ENCODE results near the gene CENPQ.

Gene CENPQ

GRCh38 chr6:49504666-49505065 is 41.5 kb downstream of the CENPQ start:
- DNase-seq (ENCODE audit: low read depth in 1 of 2, low spot score in 1 of 2), result no peak

GRCh38 chr6:49506569-49507111 is 43.5 kb downstream of the CENPQ start:
- DNase-seq (ENCODE audit: low read depth in 1 of 2, low spot score in 1 of 2), result no peak

DNA sequence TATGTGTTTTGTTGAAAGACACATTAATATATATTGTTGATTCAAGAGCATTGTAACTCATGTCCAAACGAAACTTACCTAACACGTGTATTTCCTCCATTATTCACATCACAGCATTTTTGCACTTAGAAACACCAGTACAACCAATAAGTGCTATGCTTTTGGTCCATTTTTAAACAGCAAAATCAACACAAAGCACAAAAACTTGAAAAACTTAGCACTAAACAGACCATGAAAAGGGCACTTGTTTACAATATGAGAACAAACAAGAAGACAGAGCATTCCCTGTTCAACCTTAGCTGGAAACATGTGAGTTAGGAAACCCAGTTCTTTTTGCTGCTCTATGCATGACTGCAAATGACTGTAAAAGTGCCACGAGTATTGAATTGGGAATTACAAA is 46.2 kb downstream of the CENPQ start:
- no peak for DNase-seq (ENCODE audit: low read depth in 1 of 2, low spot score in 1 of 2)

- DNase-seq (ENCODE audit: low read depth in 1 of 2, low spot score in 1 of 2), result no peak
Observed at GRCh38 chr6:49513153-49513989, 50.2 kb downstream of the CENPQ start.

GRCh38 chr6:49514571-49515484 is 51.7 kb downstream of the CENPQ start:
- DNase-seq (ENCODE audit: low read depth in 1 of 2, low spot score in 1 of 2), result no peak

GRCh38 chr6:49515485-49516146 is 52.4 kb downstream of the CENPQ start:
- no peak for DNase-seq (ENCODE audit: low read depth in 1 of 2, low spot score in 1 of 2)

DNA sequence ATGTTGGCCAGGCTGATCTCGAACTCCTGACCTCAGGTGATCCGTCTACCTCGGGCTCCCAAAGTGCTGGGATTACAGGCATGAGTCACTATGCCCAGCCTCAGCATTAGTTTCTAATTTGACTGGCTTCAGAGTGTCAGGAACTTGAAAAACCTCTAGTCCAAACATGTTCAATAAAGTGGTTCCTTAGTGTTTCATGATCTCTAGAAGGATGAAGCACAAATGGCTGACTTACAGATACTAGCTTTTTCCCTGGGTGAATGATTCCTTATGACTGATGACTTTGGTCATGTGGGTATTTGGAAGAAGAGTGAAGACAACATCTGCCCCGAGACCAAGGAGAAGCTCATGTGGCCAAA is 53.0 kb downstream of the CENPQ start:
- DNase-seq (ENCODE audit: low read depth in 1 of 2, low spot score in 1 of 2), result no peak

DNA sequence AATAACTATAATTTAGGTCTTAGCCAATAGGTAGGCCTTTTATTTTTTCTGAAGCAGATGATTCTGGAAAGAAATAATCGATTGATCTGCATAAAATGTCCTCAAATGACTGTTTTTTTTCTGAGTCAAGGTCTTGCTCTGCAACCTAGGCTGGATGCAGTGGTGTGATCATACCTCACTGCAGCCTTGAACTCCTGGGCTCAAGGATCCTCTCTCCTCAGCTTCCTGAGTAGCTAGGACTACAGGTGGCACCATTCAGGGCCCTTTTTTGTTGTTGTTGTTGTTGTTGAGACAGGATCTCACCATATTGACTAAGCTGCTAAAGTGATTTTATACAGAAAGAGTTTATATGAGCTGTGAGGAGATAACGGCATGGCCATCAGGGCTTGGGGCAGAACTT is 54.7 kb downstream of the CENPQ start:
- no peak for DNase-seq (ENCODE audit: low read depth in 1 of 2, low spot score in 1 of 2)

GRCh38 chr6:49519660-49520059 is 56.5 kb downstream of the CENPQ start:
- DNase-seq (ENCODE audit: low read depth in 1 of 2, low spot score in 1 of 2), result no peak

- no peak for DNase-seq (ENCODE audit: low read depth in 1 of 2, low spot score in 1 of 2)
Observed at GRCh38 chr6:49522710-49523593, 59.8 kb downstream of the CENPQ start.

DNA sequence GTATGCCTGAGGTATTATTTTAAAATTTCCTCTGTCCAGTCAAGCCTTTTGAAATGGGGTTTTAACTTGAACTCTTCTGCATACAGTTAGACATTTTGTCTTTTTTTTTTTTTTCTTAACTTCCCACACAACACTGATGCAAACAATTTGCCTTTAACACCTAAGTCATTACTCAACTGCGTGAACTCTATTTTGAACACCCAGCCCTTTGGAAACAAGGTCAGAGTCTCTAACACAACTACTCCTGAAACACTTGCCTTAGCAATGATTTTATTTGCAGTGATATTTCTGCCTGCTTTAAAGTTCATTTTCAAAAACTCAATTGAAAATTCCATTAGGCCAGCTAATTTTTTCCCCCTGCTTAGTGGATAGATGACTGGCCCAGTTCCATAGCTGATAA is 60.7 kb downstream of the CENPQ start:
- no peak for DNase-seq (ENCODE audit: low read depth in 1 of 2, low spot score in 1 of 2)

- DNase-seq (ENCODE audit: low read depth in 1 of 2, low spot score in 1 of 2), result no peak
Observed at GRCh38 chr6:49524541-49524940, 61.4 kb downstream of the CENPQ start.

- DNase-seq (ENCODE audit: low read depth in 1 of 2, low spot score in 1 of 2), result no peak
Observed at GRCh38 chr6:49526598-49526997, 63.4 kb downstream of the CENPQ start.

DNA sequence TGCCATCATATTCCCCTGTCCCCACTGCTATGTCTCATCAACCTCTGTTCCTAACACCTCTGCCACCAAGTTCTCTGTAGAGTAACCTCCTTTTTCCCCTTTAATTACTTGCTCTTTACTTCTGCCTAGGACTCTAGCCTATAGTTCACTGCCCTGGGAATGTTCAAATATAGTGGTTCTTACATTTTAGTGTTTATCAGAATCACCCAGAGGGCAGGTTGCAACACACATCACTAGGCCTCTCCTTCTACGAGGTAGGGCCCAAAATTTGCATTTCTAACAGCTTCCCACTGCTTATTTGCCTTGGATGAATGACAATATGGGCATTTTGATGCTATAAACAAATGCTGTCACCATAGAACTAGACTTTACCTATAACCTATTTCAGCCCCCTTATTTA is 64.2 kb downstream of the CENPQ start:
- DNase-seq (ENCODE audit: low read depth in 1 of 2, low spot score in 1 of 2), result no peak

- DNase-seq (ENCODE audit: low read depth in 1 of 2, low spot score in 1 of 2), result no peak
Observed at GRCh38 chr6:49528571-49528970, 65.4 kb downstream of the CENPQ start.

DNA sequence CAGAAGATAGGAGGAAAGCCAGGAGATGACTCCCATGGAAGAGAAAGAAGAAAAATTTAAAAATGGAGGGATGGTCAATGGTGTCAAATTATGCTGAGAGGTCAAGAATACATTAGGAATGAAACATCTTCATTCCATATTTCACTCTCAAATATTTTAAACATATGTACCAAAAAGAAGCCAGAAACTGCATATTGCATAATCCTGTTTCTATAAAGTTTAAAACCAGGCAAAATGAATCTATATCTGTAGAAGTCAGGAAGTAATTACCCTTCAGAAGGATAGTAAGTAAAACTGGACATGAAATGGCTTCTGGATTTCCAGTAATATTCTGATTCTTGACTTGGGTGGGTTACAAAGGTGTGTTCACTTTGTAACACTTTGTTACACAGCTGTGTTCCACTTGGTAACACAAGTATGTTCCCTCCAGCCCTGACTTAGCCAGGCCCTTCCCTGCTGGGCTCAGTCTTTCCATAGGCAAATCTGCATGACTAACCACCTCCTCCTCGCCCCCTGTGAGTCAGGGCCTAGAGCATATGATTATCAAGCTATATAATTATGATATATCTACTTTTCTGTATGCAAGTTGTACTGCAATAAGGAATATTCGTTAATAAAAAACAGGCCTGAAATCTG is 67.1 kb downstream of the CENPQ start:
- no peak for DNase-seq (ENCODE audit: low read depth in 1 of 2, low spot score in 1 of 2)

- DNase-seq (ENCODE audit: low read depth in 1 of 2, low spot score in 1 of 2), result no peak
Observed at GRCh38 chr6:49531774-49532569, 68.8 kb downstream of the CENPQ start.

DNA sequence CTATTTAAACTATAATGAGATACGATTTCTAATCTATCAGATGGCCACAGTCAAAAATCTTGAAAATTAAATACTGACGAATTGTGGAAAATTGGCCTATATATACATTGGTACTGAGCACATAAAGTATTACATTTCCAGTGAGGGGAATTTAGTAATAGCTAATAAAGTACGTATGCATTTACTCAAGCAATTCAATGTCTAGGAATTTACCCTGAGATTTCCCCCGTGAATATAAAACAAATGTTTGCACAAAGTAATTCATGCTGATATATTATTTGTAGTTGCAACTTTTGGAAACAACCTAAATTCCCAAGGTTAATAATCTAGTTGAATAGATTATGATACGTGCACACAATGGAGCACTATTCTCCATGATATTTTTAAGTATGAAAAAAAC is 72.6 kb downstream of the CENPQ start:
- no peak for DNase-seq (ENCODE audit: low read depth in 1 of 2, low spot score in 1 of 2)

GRCh38 chr6:49539102-49539501 is 75.9 kb downstream of the CENPQ start:
- DNase-seq (ENCODE audit: low read depth in 1 of 2, low spot score in 1 of 2), result no peak

Measured in activated CD4-positive, alpha-beta T cell treated with anti-CD3 and anti-CD28 coated beads, Interleukin-2, amount 50 U/mL, for 24 hours (primary cell).